Urinary bladder (tissue), 4 donors: ENCODE results near the gene WASF3. TPM values are rescaled to one million over a fixed set of nuclear protein-coding genes. Genes with fewer than 3 reads are reported as not detected.
"Not testable (repeated sequence)": the region's sequence is repeated elsewhere in the genome, so short reads cannot be mapped to it uniquely, and the experiment has no call there.

Experiments used
- DNase-seq: peaks from one replicate; pipeline ENCODE4 v3.0.0-alpha.2; 2015; ENCODE audit errors: extremely low spot score
- H3K27ac ChIP-seq: one replicate; pipeline ENCODE4 v1.5.1; 2013; ENCODE audit warnings: low read depth, mild to moderate bottlenecking, moderate library complexity
- H3K36me3 ChIP-seq: one replicate; pipeline ENCODE4 v1.6.1; 2013; ENCODE audit warnings: mild to moderate bottlenecking, moderate library complexity; ENCODE audit not compliant: insufficient read depth
- H3K4me1 ChIP-seq: one replicate; pipeline ENCODE4 v1.6.1; 2013; ENCODE audit warnings: mild to moderate bottlenecking, moderate library complexity; ENCODE audit not compliant: insufficient read depth
- H3K4me3 ChIP-seq: one replicate; pipeline ENCODE4 v1.5.1; 2013; ENCODE audit warnings: low read depth, low read length
- WGBS: extraction: QIAGEN DNeasy Blood & Tissue Kit; methylation state at CpG from one replicate; pipeline ENCODE4 v1.1.7; 2013; 5-methylcytosine and 5-hydroxymethylcytosine counted together
- polyA plus RNA-seq: library from polyadenylated mRNA; stranded (reverse); fragments of 200-250 nt; gene quantifications from one replicate; pipeline ENCODE4 v1.2.3, GENCODE V29; 2013
- total RNA-seq: library from RNA; depleted of rRNA; stranded (reverse); fragments of >200 nt; gene quantifications from one replicate; pipeline ENCODE4 v1.2.3, GENCODE V29; 2014
- donor health status: healthy with polysubstance abuse.
- donor health status: healthy.

The WASF3 gene
- total and polyA plus RNA-seq, 2 donors = 9.0 to 13.6 TPM

- Histone ChIP-seq H3K4me3 (no peak overlapping the region), H3K27ac (no peak overlapping the region), H3K4me1 (no peaks in the 10 kb centered on the region), H3K36me3 (no peaks in the 10 kb centered on the region)
- no peak for DNase-seq
- 92% methylated on average over 3 of the region's 3 CpGs for WGBS
Measured at GRCh38 chr13:26716984-26717383, 159.5 kb downstream of the WASF3 start.

- Histone ChIP-seq H3K27ac (no peak overlapping the region), H3K4me1 (no peaks in the 10 kb centered on the region), H3K4me3 (no peak overlapping the region), H3K36me3 (no peaks in the 10 kb centered on the region)
- DNase-seq = no peak
- WGBS = 65% methylated on average over 8 of the region's 8 CpGs
Measured at GRCh38 chr13:26718146-26718545, 160.7 kb downstream of the WASF3 start.

GRCh38 chr13:26718872-26719271 is 161.4 kb downstream of the WASF3 start:
- Histone ChIP-seq H3K4me3 (no peak overlapping the region), H3K4me1 (no peaks in the 10 kb centered on the region), H3K36me3 (no peaks in the 10 kb centered on the region), H3K27ac (no peak overlapping the region)
- WGBS = 77% methylated on average over 5 of the region's 5 CpGs
- no peak for DNase-seq

GRCh38 chr13:26719356-26719945 is 162.0 kb downstream of the WASF3 start:
- Histone ChIP-seq H3K27ac (no peak overlapping the region), H3K4me1 (no peaks in the 10 kb centered on the region), H3K36me3 (no peaks in the 10 kb centered on the region), H3K4me3 (no peak overlapping the region)
- WGBS = 28% methylated on average over 5 of the region's 5 CpGs
- no peak for DNase-seq

- H3K4me3 ChIP-seq = no peak overlapping the region
- no peak for DNase-seq
- H3K4me1 ChIP-seq = no peaks in the 10 kb centered on the region
- H3K27ac ChIP-seq = no peak overlapping the region
- no peaks in the 10 kb centered on the region for H3K36me3 ChIP-seq
- 70% methylated on average over 26 of the region's 26 CpGs for WGBS
Measured at GRCh38 chr13:26721251-26722121, 164.0 kb downstream of the WASF3 start.

GRCh38 chr13:26722321-26722720 is 164.8 kb downstream of the WASF3 start:
- WGBS = 76% methylated on average over 5 of the region's 5 CpGs
- no peaks in the 10 kb centered on the region for H3K36me3 ChIP-seq
- no peak for DNase-seq
- no peak overlapping the region for H3K4me3 ChIP-seq
- no peaks in the 10 kb centered on the region for H3K4me1 ChIP-seq
- H3K27ac ChIP-seq = no peak overlapping the region

- not testable (repeated sequence) for H3K36me3 ChIP-seq, DNase-seq, H3K4me1 ChIP-seq, H3K4me3 ChIP-seq, H3K27ac ChIP-seq
- WGBS = 96% methylated on average over 14 of the region's 31 CpGs
Measured at GRCh38 chr13:26723620-26724019, 166.1 kb downstream of the WASF3 start.

GRCh38 chr13:26726684-26727083 is 169.2 kb downstream of the WASF3 start:
- WGBS = 90% methylated on average over 8 of the region's 8 CpGs
- no peak overlapping the region for H3K4me3 ChIP-seq
- no peaks in the 10 kb centered on the region for H3K4me1 ChIP-seq
- no peak for DNase-seq
- H3K27ac ChIP-seq = no peak overlapping the region
- H3K36me3 ChIP-seq = no peaks in the 10 kb centered on the region

GRCh38 chr13:26727122-26727521 is 169.6 kb downstream of the WASF3 start:
- Histone ChIP-seq H3K27ac (no peak overlapping the region), H3K36me3 (no peaks in the 10 kb centered on the region), H3K4me1 (no peaks in the 10 kb centered on the region), H3K4me3 (no peak overlapping the region)
- no peak for DNase-seq
- 80% methylated on average over 3 of the region's 3 CpGs for WGBS

- Histone ChIP-seq H3K27ac (no peak overlapping the region), H3K36me3 (no peaks in the 10 kb centered on the region), H3K4me3 (no peak overlapping the region), H3K4me1 (no peaks in the 10 kb centered on the region)
- DNase-seq = no peak
Measured at GRCh38 chr13:26727633-26728032, 170.2 kb downstream of the WASF3 start.

- no peaks in the 10 kb centered on the region for H3K4me1 ChIP-seq
- WGBS = 74% methylated on average over 9 of the region's 9 CpGs
- H3K36me3 ChIP-seq = no peaks in the 10 kb centered on the region
- DNase-seq = no peak
- H3K4me3 ChIP-seq = no peak overlapping the region
- no peak overlapping the region for H3K27ac ChIP-seq
Measured at GRCh38 chr13:26735677-26736076, 178.2 kb downstream of the WASF3 start.

Other genes with a start within 250 kb of the WASF3 start
- gene GPR12, start 203.1 kb downstream of the WASF3 start, total RNA-seq = not detected
- not detected for gene GPR12, start 203.1 kb downstream of the WASF3 start, polyA plus RNA-seq